Measurements from ENCODE around the gene TLE4. TPM values are rescaled to one million over a fixed set of nuclear protein-coding genes. Genes with fewer than 3 reads are reported as not detected.

The TLE4 gene
- total RNA-seq, 1 donor from 2014 or later: 17.2 TPM

DNA sequence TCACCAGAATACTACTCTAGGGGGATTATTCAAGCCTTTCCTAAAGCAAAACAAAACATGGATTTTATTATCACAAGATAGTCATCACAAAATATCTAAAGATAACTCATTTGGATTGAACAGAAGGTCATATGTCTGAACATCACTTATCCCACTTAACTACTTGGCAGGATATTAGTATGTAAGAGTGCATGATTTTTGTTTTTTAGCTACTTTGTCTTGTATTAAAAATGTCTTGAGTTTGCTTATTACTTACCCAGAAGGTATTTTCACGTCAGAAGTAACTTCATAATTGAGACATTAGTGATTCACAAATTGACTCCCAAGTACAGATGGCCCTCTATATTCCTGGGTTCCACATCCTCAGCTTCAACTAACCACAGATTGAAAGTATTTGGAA lies 113.8 kb downstream of the TLE4 start:
- Histone ChIP-seq H3K27me3 (ENCODE audit: control insufficient read depth, insufficient read depth, low read length) (no peaks in the 10 kb centered on the region), H3K36me3 (ENCODE audit: control insufficient read depth, insufficient read depth, low read length) (no peaks in the 10 kb centered on the region), H3K4me3 (ENCODE audit: low read depth, low read length) (no peak overlapping the region)
- DNase-seq (ENCODE audit: low read depth): no peak
- TF ChIP-seq, protein P1, sequence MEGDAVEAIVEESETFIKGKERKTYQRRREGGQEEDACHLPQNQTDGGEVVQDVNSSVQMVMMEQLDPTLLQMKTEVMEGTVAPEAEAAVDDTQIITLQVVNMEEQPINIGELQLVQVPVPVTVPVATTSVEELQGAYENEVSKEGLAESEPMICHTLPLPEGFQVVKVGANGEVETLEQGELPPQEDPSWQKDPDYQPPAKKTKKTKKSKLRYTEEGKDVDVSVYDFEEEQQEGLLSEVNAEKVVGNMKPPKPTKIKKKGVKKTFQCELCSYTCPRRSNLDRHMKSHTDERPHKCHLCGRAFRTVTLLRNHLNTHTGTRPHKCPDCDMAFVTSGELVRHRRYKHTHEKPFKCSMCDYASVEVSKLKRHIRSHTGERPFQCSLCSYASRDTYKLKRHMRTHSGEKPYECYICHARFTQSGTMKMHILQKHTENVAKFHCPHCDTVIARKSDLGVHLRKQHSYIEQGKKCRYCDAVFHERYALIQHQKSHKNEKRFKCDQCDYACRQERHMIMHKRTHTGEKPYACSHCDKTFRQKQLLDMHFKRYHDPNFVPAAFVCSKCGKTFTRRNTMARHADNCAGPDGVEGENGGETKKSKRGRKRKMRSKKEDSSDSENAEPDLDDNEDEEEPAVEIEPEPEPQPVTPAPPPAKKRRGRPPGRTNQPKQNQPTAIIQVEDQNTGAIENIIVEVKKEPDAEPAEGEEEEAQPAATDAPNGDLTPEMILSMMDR (IDR thresholded peaks at IDR 0.05; ENCODE audit: insufficient read depth, low read length, poor library complexity, severe bottlenecking): no peak

DNA sequence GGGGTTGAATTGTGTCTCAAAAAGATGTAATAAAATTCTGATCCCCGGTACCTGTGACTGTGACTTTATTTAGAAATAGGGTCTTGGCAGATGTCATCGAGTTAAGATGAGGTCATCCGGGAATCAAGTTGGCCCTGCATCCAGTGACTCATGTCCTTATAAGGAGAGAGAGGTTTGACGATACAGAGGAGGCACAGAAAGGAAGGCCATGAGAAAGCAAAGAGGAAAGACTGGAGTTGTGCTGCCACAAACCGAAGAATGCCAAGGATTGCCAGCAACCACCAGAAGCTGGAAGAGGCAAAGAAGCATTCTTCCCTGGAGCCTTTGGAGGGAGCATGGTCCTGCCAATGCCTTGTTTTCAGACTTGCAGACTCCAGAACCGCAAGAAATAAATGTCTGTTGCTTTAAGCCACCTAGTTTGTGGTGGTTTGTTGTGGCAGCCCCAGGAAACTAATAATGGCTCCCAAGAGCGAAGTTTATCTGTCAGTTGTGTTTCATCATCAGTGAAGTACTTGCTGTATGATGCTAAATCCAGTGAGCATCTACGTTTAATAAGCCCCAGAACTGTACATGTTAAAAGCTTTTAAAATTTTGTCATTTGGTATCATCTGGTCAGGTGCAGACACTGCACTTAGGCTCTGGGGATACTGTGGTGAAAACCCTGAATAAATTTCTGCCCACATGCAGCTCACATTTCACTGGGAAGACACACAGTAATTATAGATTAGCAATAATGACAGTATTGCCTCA lies 114.8 kb downstream of the TLE4 start:
- Histone ChIP-seq H3K4me3 (ENCODE audit: low read depth, low read length) (no peak overlapping the region), H3K36me3 (ENCODE audit: control insufficient read depth, insufficient read depth, low read length) (no peaks in the 10 kb centered on the region), H3K27me3 (ENCODE audit: control insufficient read depth, insufficient read depth, low read length) (no peaks in the 10 kb centered on the region)
- TF ChIP-seq, protein P1 (IDR thresholded peaks at IDR 0.05; ENCODE audit: insufficient read depth, low read length, poor library complexity, severe bottlenecking): no peak
- no peak for DNase-seq (ENCODE audit: low read depth)

DNA sequence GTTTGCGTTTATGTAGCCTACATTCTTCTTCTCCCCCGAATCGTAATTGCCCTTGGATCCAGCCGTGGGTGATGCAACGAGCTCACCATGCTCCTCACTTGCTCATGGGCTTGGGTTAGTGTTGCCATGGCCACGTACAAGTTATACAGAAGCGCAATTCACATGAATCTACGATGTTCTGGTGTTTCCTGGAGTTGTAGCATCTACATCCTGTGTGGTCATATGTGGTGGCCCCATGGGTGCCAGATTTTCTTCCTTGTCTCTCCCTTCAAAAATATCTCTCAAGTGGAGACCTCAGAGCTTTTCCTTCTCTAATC lies 115.3 kb downstream of the TLE4 start:
- H3K4me3 ChIP-seq (ENCODE audit: low read depth, low read length): no peak overlapping the region
- TF ChIP-seq, protein P1 (IDR thresholded peaks at IDR 0.05; ENCODE audit: insufficient read depth, low read length, poor library complexity, severe bottlenecking): no peak
- no peaks in the 10 kb centered on the region for H3K36me3 ChIP-seq (ENCODE audit: control insufficient read depth, insufficient read depth, low read length)
- no peak for DNase-seq (ENCODE audit: low read depth)
- H3K27me3 ChIP-seq (ENCODE audit: control insufficient read depth, insufficient read depth, low read length): no peaks in the 10 kb centered on the region

DNA sequence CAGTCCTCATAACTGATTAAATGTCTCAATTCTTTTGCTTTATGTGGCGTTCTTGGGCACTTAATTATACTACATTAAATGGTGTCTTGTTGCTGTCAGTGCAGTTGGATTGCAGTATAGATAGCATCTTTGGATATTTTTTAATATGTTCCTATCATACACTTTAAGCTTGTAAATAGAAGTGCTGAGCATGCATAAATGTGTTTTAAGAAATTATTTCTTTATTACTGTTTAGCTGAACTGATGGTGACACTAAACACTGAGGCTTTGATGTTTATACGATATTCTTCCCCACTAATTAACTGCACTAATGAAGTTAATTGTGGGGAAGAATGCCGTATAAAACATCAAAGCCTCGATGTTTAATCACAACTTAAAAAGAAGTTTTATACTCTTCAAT lies 116.6 kb downstream of the TLE4 start:
- TF ChIP-seq, protein P1 (IDR thresholded peaks at IDR 0.05; ENCODE audit: insufficient read depth, low read length, poor library complexity, severe bottlenecking): no peak
- no peak overlapping the region for H3K4me3 ChIP-seq (ENCODE audit: low read depth, low read length)

DNA sequence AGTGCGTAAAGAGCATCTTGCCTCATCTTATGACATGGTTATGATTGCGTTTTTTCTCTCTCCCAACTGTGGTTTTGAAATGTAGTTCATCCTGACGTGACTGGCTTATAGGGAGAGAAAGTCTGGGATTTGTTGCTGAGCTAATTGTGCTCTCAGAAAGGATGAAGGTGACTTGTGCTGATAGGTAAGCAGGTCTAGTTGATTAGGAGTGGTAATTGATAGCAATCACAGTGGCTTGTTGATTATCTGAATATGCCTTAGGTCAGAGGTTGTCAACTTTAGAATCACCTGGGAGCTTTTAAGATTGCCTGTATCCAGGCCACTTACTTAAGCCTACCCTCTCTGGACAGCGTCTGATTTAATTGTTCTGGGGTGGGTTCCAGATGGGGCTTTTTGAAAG lies 117.8 kb downstream of the TLE4 start:
- no peaks in the 10 kb centered on the region for H3K27me3 ChIP-seq (ENCODE audit: control insufficient read depth, insufficient read depth, low read length)
- DNase-seq (ENCODE audit: low read depth): no peak
- H3K4me3 ChIP-seq (ENCODE audit: low read depth, low read length): no peak overlapping the region
- H3K36me3 ChIP-seq (ENCODE audit: control insufficient read depth, insufficient read depth, low read length): no peaks in the 10 kb centered on the region
- TF ChIP-seq, protein P1 (IDR thresholded peaks at IDR 0.05; ENCODE audit: insufficient read depth, low read length, poor library complexity, severe bottlenecking): no peak

More for the DNA sequence above, 116.6 kb downstream of the TLE4 start:
- no peak for DNase-seq (ENCODE audit: low read depth)
- Histone ChIP-seq H3K36me3 (ENCODE audit: control insufficient read depth, insufficient read depth, low read length) (no peaks in the 10 kb centered on the region), H3K27me3 (ENCODE audit: control insufficient read depth, insufficient read depth, low read length) (no peaks in the 10 kb centered on the region)

DNA sequence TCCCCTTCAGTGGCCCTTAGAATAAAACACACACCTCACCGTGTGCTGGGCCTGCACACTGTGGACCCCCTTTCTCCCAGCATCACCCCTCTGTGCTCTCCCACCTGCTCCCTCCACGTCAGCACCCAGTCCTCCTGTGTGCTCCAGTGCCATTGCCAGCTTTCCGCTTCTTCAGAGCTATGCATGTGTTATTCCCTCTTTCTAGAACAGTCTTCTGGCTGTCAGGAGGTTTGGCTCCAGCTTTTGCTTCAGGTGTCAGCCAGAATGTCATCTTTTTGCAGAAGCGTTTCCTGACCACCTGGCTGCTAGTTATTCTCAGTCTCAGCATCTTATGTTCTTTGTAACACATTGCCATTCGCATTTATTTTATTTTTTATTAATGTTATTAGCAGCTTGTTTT lies 119.7 kb downstream of the TLE4 start:
- DNase-seq (ENCODE audit: low read depth): no peak
- no peak overlapping the region for H3K4me3 ChIP-seq (ENCODE audit: low read depth, low read length)
- TF ChIP-seq, protein P1 (IDR thresholded peaks at IDR 0.05; ENCODE audit: insufficient read depth, low read length, poor library complexity, severe bottlenecking): no peak

More for the DNA sequence above, 119.7 kb downstream of the TLE4 start:
- Histone ChIP-seq H3K27me3 (ENCODE audit: control insufficient read depth, insufficient read depth, low read length) (no peaks in the 10 kb centered on the region), H3K36me3 (ENCODE audit: control insufficient read depth, insufficient read depth, low read length) (no peaks in the 10 kb centered on the region)
